IMR-90 (cell line): ENCODE measurements around the gene ANKRD6. TPM values are rescaled to one million over a fixed set of nuclear protein-coding genes. Genes with fewer than 3 reads are reported as not detected.

Source experiments
- ATAC-seq: fragments of 200-7000 bp; cut with Tn5 transposase; 2 replicates; pipeline ENCODE4 v1.9.1; 2020; ENCODE audit warnings: low read depth, mild to moderate bottlenecking, moderate library complexity
- BruUV-seq: library from RNA; stranded (reverse); fragments of 400-500 nt; replicated peaks from 2 replicates; lab custom pipeline; 2021; lab: Mats Ljungman, UMichigan
- CTCF ChIA-PET: fragments of 300-600 bp; formaldehyde crosslinking; extraction: SDS; loops from one replicate; lab custom pipeline; 2021; ENCODE audit warnings: antibody characterized with exemption; lab: Yijun Ruan, JAX
- POLR2A ChIA-PET: fragments of 300-600 bp; sonication (Branson Sonifier 250); formaldehyde crosslinking; loops from one replicate; lab custom pipeline; 2022; ENCODE audit warnings: antibody characterized with exemption; ENCODE audit not compliant: unreplicated experiment; lab: Charles Lee
- DNase-seq: peaks from one replicate; pipeline ENCODE4 v3.0.0; 2013
- H2AFZ ChIP-seq: replicated peaks from 2 replicates; pipeline ENCODE3; 2013; ENCODE audit warnings: low read length, mild to moderate bottlenecking; ENCODE audit not compliant: poor library complexity
- H2AK5ac ChIP-seq: 2 replicates; pipeline ENCODE4 v1.6.1; 2013; ENCODE audit warnings: low read depth, low read length, inconsistent platforms
- H2AK9ac ChIP-seq: replicated peaks from 2 replicates; pipeline ENCODE3; 2013; ENCODE audit warnings: mild to moderate bottlenecking, low read depth, low read length, moderate library complexity; ENCODE audit not compliant: poor library complexity
- H2BK120ac ChIP-seq: 2 replicates; pipeline ENCODE4 v1.6.1; 2013; ENCODE audit warnings: low read depth, low read length, inconsistent platforms
- H2BK15ac ChIP-seq: 3 replicates; pipeline ENCODE4 v1.6.1; 2013; ENCODE audit warnings: low read depth, low read length, inconsistent platforms
- H2BK20ac ChIP-seq: 2 replicates; pipeline ENCODE4 v1.6.1; 2013; ENCODE audit warnings: low read depth, mild to moderate bottlenecking, inconsistent platforms, low read length, moderate library complexity
- H2BK5ac ChIP-seq: 2 replicates; pipeline ENCODE4 v1.6.1; 2013; ENCODE audit warnings: mild to moderate bottlenecking, low read depth, low read length, inconsistent platforms; ENCODE audit not compliant: poor library complexity, severe bottlenecking
- H3K14ac ChIP-seq: replicated peaks from 2 replicates; pipeline ENCODE4 v1.6.1; 2013; ENCODE audit warnings: low read depth, low read length, inconsistent platforms
- H3K18ac ChIP-seq: 2 replicates; pipeline ENCODE4 v1.6.1; 2013; ENCODE audit warnings: low read depth, low read length, control low read depth
- H3K23ac ChIP-seq: 2 replicates; pipeline ENCODE4 v1.6.1; 2013; ENCODE audit warnings: low read depth, low read length, inconsistent platforms
- H3K27ac ChIP-seq: 2 replicates; pipeline ENCODE4 v1.5.1; 2013; ENCODE audit warnings: mild to moderate bottlenecking, control low read depth, low read length; ENCODE audit not compliant: insufficient read depth
- H3K27me3 ChIP-seq: 2 replicates; pipeline ENCODE4 v1.6.1; 2013; ENCODE audit warnings: low read length; ENCODE audit not compliant: control insufficient read depth, insufficient read depth
- H3K36me3 ChIP-seq: 2 replicates; pipeline ENCODE4 v1.6.1; 2013; ENCODE audit warnings: low read length, mixed read lengths; ENCODE audit not compliant: control insufficient read depth, insufficient read depth
- H3K4ac ChIP-seq: 2 replicates; pipeline ENCODE4 v1.6.1; 2013; ENCODE audit warnings: low read depth, low read length, inconsistent platforms
- H3K4me1 ChIP-seq: 2 replicates; pipeline ENCODE4 v1.6.1; 2013; ENCODE audit warnings: low read length, mixed read lengths; ENCODE audit not compliant: control insufficient read depth, insufficient read depth
- H3K4me2 ChIP-seq: 2 replicates; pipeline ENCODE4 v1.6.1; 2013; ENCODE audit warnings: low read depth, mild to moderate bottlenecking, control low read depth, low read length, moderate library complexity
- H3K4me3 ChIP-seq: 2 replicates; pipeline ENCODE4 v1.5.1; 2013; ENCODE audit warnings: low read depth, mild to moderate bottlenecking, control low read depth, low read length, moderate library complexity; ENCODE audit not compliant: insufficient read depth
- H3K56ac ChIP-seq: 2 replicates; pipeline ENCODE4 v1.6.1; 2013; ENCODE audit warnings: low read length, inconsistent platforms; ENCODE audit not compliant: insufficient read depth; ENCODE audit errors: extremely low read depth
- H3K79me1 ChIP-seq, 2 experiments: 2 replicates each; pipeline ENCODE4 v1.6.1; 2013; ENCODE audit warnings: low read length in 2 of 2, inconsistent platforms in 1 of 2, low read depth in 1 of 2
- H3K9ac ChIP-seq: 2 replicates; pipeline ENCODE4 v1.6.1; 2013; ENCODE audit warnings: low read depth, low read length, control low read depth
- H3K9me1 ChIP-seq: 2 replicates; pipeline ENCODE4 v1.6.1; 2013; ENCODE audit warnings: low read length, inconsistent platforms; ENCODE audit not compliant: insufficient read depth
- H3K9me3 ChIP-seq: 2 replicates; pipeline ENCODE4 v1.6.1; 2013; ENCODE audit warnings: low read length; ENCODE audit not compliant: control insufficient read depth, insufficient read depth
- H4K20me1 ChIP-seq: 2 replicates; pipeline ENCODE4 v1.6.1; 2013; ENCODE audit warnings: low read length, inconsistent platforms; ENCODE audit not compliant: insufficient read depth
- H4K5ac ChIP-seq: 2 replicates; pipeline ENCODE4 v1.6.1; 2013; ENCODE audit warnings: mild to moderate bottlenecking, low read depth, low read length, control low read depth
- H4K8ac ChIP-seq, 2 experiments: 2 replicates each; pipeline ENCODE4 v1.6.1; 2013; ENCODE audit warnings: low read depth in 2 of 2, low read length in 2 of 2, control low read depth in 1 of 2, inconsistent platforms in 1 of 2
- H4K91ac ChIP-seq: 2 replicates; pipeline ENCODE4 v1.6.1; 2013; ENCODE audit warnings: low read depth, low read length, inconsistent platforms; ENCODE audit not compliant: insufficient read depth
- BHLHE40 ChIP-seq: fragments of 150-350 bp; IDR thresholded peaks from 2 replicates; pipeline ENCODE4 v1.6.1; 2016; ENCODE audit warnings: mild to moderate bottlenecking, low read depth, low read length
- CEBPB ChIP-seq: IDR thresholded peaks from 2 replicates; pipeline ENCODE4 v1.6.1; 2012; ENCODE audit warnings: low read depth, low read length, improper control_type of control experiment
- CHD1 ChIP-seq: IDR thresholded peaks from 2 replicates; pipeline ENCODE4 v1.6.1; 2012; ENCODE audit warnings: low read depth, low read length, improper control_type of control experiment
- MAZ ChIP-seq: IDR thresholded peaks from 2 replicates; pipeline ENCODE4 v1.6.1; 2012; ENCODE audit warnings: low read depth, mild to moderate bottlenecking, low read length, improper control_type of control experiment, moderate library complexity, borderline replicate concordance
- RFX5 ChIP-seq: IDR thresholded peaks from 2 replicates; pipeline ENCODE4 v1.8.0; 2012; ENCODE audit warnings: low read depth, mild to moderate bottlenecking, low read length, moderate library complexity
- WGBS, 2 experiments: methylation state at CpG; one replicate each; pipeline versions ENCODE4 v1.1.5 to v1.1.7; 2013; ENCODE audit warnings: missing lambda C conversion rate in 2 of 2; ENCODE audit not compliant: insufficient read length in 1 of 2; ENCODE audit errors: extremely low coverage in 2 of 2; 5-methylcytosine and 5-hydroxymethylcytosine counted together
- dilution Hi-C: fragments of 300-500 bp; cut with HindIII; formaldehyde crosslinking; loops from one replicate; pipeline ENCODE4 v1.14.3; 2018; ENCODE audit warnings: low sequenced_read_pairs; ENCODE audit not compliant: unreplicated experiment
- in situ Hi-C: fragments of 300-500 bp; cut with MboI; formaldehyde crosslinking; loops from 3 replicates; pipeline ENCODE4 v1.14.3; 2019; ENCODE audit warnings: low sequenced_read_pairs, inconsistent platforms, mixed read lengths
- intact Hi-C: fragments of 100-400 bp; cut with micrococcal nuclease; formaldehyde crosslinking; loops from 2 replicates; pipeline ENCODE4 v1.10.0; 2022
- polyA plus RNA-seq, 3 experiments: library from polyadenylated mRNA; depleted of rRNA; stranded (reverse); fragments of >200 nt; gene quantifications; 2 replicates each; pipeline ENCODE4 v1.2.3, GENCODE V29; 2012; ENCODE audit warnings: low replicate concordance in 1 of 3
- total RNA-seq: library from RNA; depleted of rRNA; stranded (reverse); fragments of >200 nt; gene quantifications from 2 replicates; pipeline ENCODE4 v1.2.3, GENCODE V29; 2012

The ANKRD6 gene
- total and polyA plus RNA-seq, 2 of the 4 experiments (the other 2 are of a cell fraction) = 0.12 to 0.18 TPM

DNA sequence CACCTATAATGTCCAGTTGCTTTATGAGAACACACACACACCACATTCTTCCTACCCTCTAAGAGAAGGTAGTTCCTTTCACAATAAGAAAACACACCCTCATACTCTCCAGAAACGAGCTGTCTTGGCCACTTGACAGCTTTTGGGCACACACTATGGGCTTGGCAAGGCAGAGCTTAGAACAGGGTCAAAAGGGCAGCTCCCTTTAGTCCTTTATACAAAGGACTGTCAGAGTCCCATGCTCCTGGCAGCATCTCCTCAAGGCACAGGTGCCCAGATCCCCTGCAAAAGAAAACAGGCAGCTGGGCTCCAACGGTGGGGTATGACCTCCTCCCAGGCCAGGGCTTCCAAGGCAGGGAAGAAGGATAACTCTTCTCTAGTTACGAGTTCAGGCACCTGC is 210.5 kb downstream of the ANKRD6 start:
- no peak overlapping the region for H3K27ac ChIP-seq
- H2BK20ac ChIP-seq = no peak overlapping the region
- no peaks in the 10 kb centered on the region for H3K27me3 ChIP-seq
- no peak overlapping the region for H2AFZ ChIP-seq
- H3K9ac ChIP-seq = no peak overlapping the region
- no peak for TF ChIP-seq RFX5
- TF ChIP-seq BHLHE40 = no peak
- TF ChIP-seq CHD1 = no peak
- no peak for TF ChIP-seq MAZ
- no peak for TF ChIP-seq CEBPB
- H3K18ac ChIP-seq = no peak overlapping the region
- dilution Hi-C loops (no loop called here), intact Hi-C loops (no loop called here), in situ Hi-C loops (no loop called here)
- no peaks in the 10 kb centered on the region; the same call in 1 of the 2 replicates for H3K9me1 ChIP-seq
- H3K36me3 ChIP-seq = peaks cover 16% of the 10 kb centered on the region
- no peak overlapping the region for H3K23ac ChIP-seq
- no peak overlapping the region for H3K4me2 ChIP-seq
- H3K4me3 ChIP-seq = no peak overlapping the region
- H2BK15ac ChIP-seq = no peak overlapping the region
- BruUV-seq = TSS peak; percentile 88
- ChIA-PET CTCF (no interaction called here), POLR2A (no interaction called here)
- H3K79me1 ChIP-seq = peaks cover 2 to 9% of the 10 kb centered on the region in 2 experiments; a peak in 3 of 4 replicates
- H4K91ac ChIP-seq = no peak overlapping the region
- no peak overlapping the region for H2AK9ac ChIP-seq
- ATAC-seq (no peak), DNase-seq (no peak)
- no peak overlapping the region for H2BK5ac ChIP-seq
- no peak overlapping the region for H3K14ac ChIP-seq
- H3K56ac ChIP-seq = no peak overlapping the region
- H4K8ac ChIP-seq = no peak overlapping the region
- no peak overlapping the region for H2BK120ac ChIP-seq
- no peak overlapping the region for H2AK5ac ChIP-seq
- H3K4me1 ChIP-seq = no peaks in the 10 kb centered on the region
- no peaks in the 10 kb centered on the region for H3K9me3 ChIP-seq
- H3K4ac ChIP-seq = no peak overlapping the region
- H4K5ac ChIP-seq = no peak overlapping the region
- no CpG with 5 or more reads among the region's 3 CpGs for WGBS, 2 experiments
- H4K20me1 ChIP-seq = no peaks in the 10 kb centered on the region
